T-helper 2 cell treated with Interferon-gamma antibody and Interleukin-4, amounts not matched to agents 100 ng/mL and 5 ng/mL, for 36 hours (primary cell): Measurements from ENCODE around the gene SERGEF. TPM values are rescaled to one million over a fixed set of nuclear protein-coding genes. Genes with fewer than 3 reads are reported as not detected.

Experiments
- intact Hi-C: fragments of 100-400 bp; cut with micrococcal nuclease; formaldehyde crosslinking; loops from one replicate; pipeline ENCODE4 v1.15.1; 2023
- total RNA-seq: library from RNA; stranded (reverse); gene quantifications from 2 replicates; pipeline ENCODE4 v1.2.3, GENCODE V29; 2022

Gene SERGEF
- total RNA-seq: 31.6 and 32.6 TPM in 2 replicates

- intact Hi-C loops: loop anchor here (1.0 to 5.0 kb wide), 8 partner anchors 16 to 1274 kb away; partner anchors contain the start of genes C11orf58, GTF2H1, HPS5 and LDHA
Measured at GRCh38 chr11:18012906-18013781, at the start of gene SERGEF. Gene SERGEF, minus strand, starts transcription at chr11:18013047. Its CDS starts 37 bp downstream, at chr11:18013010.

- intact Hi-C loops: no loop called here
Measured at GRCh38 chr11:18061351-18061750, 48.5 kb upstream of the SERGEF start.

GRCh38 chr11:18056561-18057181 lies 43.8 kb upstream of the SERGEF start:
- intact Hi-C loops: no loop called here

- intact Hi-C loops: no loop called here
Measured at GRCh38 chr11:18054511-18055103, 41.8 kb upstream of the SERGEF start.

- intact Hi-C loops: no loop called here
Measured at GRCh38 chr11:18050848-18051247, 38.0 kb upstream of the SERGEF start.

- intact Hi-C loops: no loop called here
Measured at GRCh38 chr11:18046116-18046777, 33.4 kb upstream of the SERGEF start, which contains the start of gene TPH1. Gene TPH1, minus strand, starts transcription at chr11:18046269. Its CDS starts 5,507 bp downstream, at chr11:18040762.

GRCh38 chr11:18036456-18036855 lies 23.6 kb upstream of the SERGEF start:
- intact Hi-C loops: no loop called here

- intact Hi-C loops: no loop called here
Measured at GRCh38 chr11:18027475-18027874, 14.6 kb upstream of the SERGEF start.

GRCh38 chr11:18022419-18022818 lies 9.6 kb upstream of the SERGEF start:
- intact Hi-C loops: no loop called here

GRCh38 chr11:18019650-18020049 lies 6.8 kb upstream of the SERGEF start:
- intact Hi-C loops: no loop called here

GRCh38 chr11:18016789-18017188 lies 3.9 kb upstream of the SERGEF start:
- intact Hi-C loops: no loop called here

- intact Hi-C loops: loop anchor here (5.0 kb wide), 1 partner anchor 1102 kb away; the partner anchor contains the start of gene ZDHHC13
Measured at GRCh38 chr11:18014876-18015275, 2.0 kb upstream of the SERGEF start.

GRCh38 chr11:18013790-18014507 lies 1.1 kb upstream of the SERGEF start:
- intact Hi-C loops: loop anchor here (1.0 to 5.0 kb wide), 7 partner anchors 15 to 1275 kb away; partner anchors contain the start of genes C11orf58, GTF2H1, HPS5 and LDHA

- intact Hi-C loops: loop anchor here (1.0 to 5.0 kb wide), 5 partner anchors 16 to 1274 kb away; partner anchors contain the start of genes C11orf58, SPTY2D1, TSG101 and ZDHHC13
Measured at GRCh38 chr11:18012122-18012905, 533 bp downstream of the SERGEF start.

- intact Hi-C loops: loop anchor here (1.0 to 5.0 kb wide), 5 partner anchors 17 to 1273 kb away; partner anchors contain the start of genes C11orf58, SPTY2D1, TSG101 and ZDHHC13
Measured at GRCh38 chr11:18011633-18012032, 1.2 kb downstream of the SERGEF start.

GRCh38 chr11:18010977-18011586 lies 1.8 kb downstream of the SERGEF start:
- intact Hi-C loops: loop anchor here (5.0 kb wide), 1 partner anchor 1106 kb away; the partner anchor contains the start of gene ZDHHC13

- intact Hi-C loops: loop anchor here (5.0 kb wide), 1 partner anchor 1107 kb away; the partner anchor contains the start of gene ZDHHC13
Measured at GRCh38 chr11:18010121-18010670, 2.7 kb downstream of the SERGEF start.

GRCh38 chr11:18005376-18006129 lies 7.3 kb downstream of the SERGEF start:
- intact Hi-C loops: no loop called here
